Activated CD4-positive, alpha-beta T cell treated with anti-CD3 and anti-CD28 coated beads, Interleukin-2, amount 50 U/mL, for 1 hour (primary cell): ENCODE results near the gene S100A3.

Source experiments
- DNase-seq: peaks from one replicate; pipeline ENCODE4 v3.0.0-alpha.2; 2020

The S100A3 gene

DNA sequence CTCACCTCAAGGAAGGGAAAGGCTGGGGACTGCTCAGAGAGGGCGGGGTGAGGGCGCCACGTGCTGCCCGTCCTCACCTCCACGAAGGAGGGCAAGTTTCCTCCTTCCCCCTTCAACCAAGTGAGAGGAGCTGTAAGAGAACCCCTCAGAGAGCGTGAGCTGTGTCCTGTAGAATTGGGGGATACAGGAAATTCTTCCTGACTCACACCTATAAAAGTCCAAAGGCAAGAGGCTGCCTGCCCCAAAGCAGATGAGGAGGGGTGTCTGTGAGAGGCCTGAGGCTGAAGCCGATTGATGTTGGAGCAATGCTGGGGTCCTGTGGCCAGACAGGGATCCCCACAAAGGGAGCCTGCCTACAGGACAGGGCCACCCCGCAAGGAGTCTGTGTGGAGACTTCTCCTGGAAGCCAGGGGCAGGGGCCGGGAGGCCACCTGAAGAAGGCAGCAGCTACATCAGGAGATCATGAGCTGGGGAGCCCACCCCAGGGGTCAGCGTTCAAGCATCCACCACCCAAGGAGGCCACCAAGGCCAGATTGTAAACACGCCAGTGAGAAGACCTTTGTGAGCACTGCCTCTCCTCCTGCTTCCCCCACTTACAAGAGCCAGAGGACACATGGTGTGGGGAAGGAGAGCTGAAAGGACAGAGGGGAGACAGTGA lies 41.0 kb downstream of the S100A3 start:
- no peak for DNase-seq

DNA sequence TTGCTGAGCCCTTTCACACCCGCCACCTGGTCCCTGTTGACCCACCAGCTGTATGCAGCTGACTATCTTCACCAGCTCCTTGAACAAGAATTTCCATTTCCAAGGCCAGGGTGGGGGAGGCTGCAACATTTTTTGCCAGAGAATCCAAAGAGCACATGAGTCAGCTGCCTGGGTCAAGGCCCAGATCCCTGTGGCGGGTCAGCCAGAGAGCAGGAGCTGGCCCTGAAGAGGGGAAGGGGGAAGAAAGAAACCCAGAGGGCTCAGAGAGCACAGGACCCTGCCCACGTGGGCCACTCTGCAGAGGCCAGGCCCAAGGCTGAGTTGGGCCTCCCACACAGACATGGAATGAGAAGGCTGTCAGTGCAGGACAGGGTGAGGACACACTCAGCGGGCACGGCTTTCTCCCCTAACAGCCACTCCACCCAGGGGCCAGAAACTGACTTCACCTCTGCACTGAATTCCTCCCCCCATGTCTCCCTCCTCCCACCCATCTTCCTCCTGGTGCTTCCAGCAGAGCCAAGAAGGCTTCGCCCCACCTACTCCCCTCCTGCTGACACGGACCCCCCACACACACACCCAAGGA lies 42.1 kb downstream of the S100A3 start:
- DNase-seq = no peak

DNA sequence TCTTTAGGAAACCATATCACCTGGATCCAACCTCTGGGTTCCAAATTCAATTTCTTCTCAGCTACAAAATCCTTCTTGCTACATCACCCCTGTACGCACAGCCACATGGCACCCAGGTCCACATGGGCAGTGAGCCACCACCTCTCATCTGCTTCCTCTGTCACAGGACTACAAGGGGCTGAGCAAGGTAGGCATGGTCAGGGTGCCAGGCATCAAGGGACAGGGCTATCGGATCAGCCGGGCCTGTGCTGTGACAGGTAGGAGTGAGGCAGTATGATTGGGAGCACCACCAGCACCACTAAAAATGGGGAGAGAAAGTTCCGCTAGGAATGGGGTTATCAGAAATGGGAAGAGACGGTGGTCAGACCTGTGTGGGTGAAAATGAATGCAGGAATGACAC lies 42.7 kb downstream of the S100A3 start:
- DNase-seq = no peak

DNA sequence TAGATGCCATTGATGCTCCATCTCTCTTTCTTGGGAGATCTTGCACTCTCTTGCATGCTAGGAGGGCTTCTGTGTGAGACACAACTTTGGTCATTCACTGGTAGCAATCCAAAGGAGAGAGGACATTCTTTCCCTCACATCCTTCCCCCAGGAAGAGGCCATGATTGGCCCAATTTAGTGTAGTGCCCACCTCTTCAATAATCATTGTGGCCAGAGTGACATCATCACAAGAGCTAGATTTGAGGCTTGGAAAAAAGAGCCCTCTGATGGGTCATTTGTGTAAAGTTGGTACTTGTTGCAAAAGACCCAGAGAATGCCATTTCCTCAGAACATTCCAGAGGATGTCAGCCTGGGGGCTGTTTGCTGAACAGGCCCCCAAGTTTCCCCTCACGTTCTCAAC lies 43.5 kb downstream of the S100A3 start:
- no peak for DNase-seq

DNA sequence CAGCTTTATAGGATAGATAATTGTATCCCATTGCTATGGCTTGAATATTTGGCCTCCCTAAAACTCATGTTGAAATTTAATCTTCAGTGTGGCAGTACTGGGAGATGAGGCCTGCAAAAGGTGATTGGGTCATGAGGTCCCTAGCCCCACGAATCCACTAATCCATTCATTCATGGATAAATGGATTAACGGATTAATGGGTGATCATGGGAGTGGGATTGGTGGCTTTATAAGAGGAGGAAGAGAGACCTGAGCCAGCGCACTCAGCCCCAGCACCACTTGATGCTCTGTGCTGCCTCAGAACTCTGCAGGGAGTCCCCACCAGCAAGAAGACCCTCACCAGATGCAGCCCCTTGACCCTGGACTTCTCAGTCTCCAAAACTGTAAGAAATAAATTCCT lies 45.3 kb downstream of the S100A3 start:
- DNase-seq = no peak

GRCh38 chr1:153498746-153499145 lies 50.3 kb downstream of the S100A3 start:
- no peak for DNase-seq
